ENCODE results near the gene SYNJ2.
"Not testable (repeated sequence)": the region's sequence is repeated elsewhere in the genome, so short reads cannot be mapped to it uniquely, and the experiment has no call there.

SYNJ2 gene

GRCh38 chr6:157962601-157963302, 18.9 kb upstream of the SYNJ2 start:
- TF ChIP-seq, protein P1, sequence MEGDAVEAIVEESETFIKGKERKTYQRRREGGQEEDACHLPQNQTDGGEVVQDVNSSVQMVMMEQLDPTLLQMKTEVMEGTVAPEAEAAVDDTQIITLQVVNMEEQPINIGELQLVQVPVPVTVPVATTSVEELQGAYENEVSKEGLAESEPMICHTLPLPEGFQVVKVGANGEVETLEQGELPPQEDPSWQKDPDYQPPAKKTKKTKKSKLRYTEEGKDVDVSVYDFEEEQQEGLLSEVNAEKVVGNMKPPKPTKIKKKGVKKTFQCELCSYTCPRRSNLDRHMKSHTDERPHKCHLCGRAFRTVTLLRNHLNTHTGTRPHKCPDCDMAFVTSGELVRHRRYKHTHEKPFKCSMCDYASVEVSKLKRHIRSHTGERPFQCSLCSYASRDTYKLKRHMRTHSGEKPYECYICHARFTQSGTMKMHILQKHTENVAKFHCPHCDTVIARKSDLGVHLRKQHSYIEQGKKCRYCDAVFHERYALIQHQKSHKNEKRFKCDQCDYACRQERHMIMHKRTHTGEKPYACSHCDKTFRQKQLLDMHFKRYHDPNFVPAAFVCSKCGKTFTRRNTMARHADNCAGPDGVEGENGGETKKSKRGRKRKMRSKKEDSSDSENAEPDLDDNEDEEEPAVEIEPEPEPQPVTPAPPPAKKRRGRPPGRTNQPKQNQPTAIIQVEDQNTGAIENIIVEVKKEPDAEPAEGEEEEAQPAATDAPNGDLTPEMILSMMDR (IDR thresholded peaks at IDR 0.05; ENCODE audit: insufficient read depth, low read length, poor library complexity, severe bottlenecking): no peak
- Histone ChIP-seq H3K4me3 (replicated peaks; ENCODE audit: low read depth, low read length) (no peak overlapping the region), H3K36me3 (ENCODE audit: control insufficient read depth, insufficient read depth, low read length) (no peaks in the 10 kb centered on the region), H3K27me3 (replicated peaks; ENCODE audit: control insufficient read depth, insufficient read depth, low read length) (no peaks in the 10 kb centered on the region)
- DNase-seq (ENCODE audit: extremely low read depth, insufficient read length): no peak

- H3K4me3 ChIP-seq (replicated peaks; ENCODE audit: low read depth, low read length): no peak overlapping the region
- TF ChIP-seq, protein P1 (IDR thresholded peaks at IDR 0.05; ENCODE audit: insufficient read depth, low read length, poor library complexity, severe bottlenecking): no peak
- DNase-seq (ENCODE audit: extremely low read depth, insufficient read length): no peak
These were observed 17.6 kb upstream of the SYNJ2 start for GRCh38 chr6:157964100-157964499.

DNA sequence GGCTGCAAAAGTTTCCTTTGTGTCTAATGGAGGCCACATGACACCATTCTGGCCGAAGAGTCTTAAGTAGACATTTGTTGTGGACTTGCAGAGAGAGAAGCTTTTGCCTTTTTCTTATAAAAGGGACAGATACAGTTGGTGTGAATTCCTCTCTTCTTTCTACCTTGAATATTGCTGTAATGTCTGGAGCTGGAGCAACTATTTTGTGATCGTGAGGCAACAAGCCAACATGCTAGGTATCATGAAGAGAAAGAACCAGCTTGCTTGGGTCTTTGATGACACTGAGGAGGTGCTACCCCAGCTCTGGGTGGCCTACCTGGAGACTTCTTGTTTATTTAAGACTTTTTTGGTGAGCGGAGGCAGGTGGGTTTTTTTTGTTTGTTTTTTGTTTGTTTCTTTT, 16.3 kb upstream of the SYNJ2 start:
- Histone ChIP-seq H3K36me3 (ENCODE audit: control insufficient read depth, insufficient read depth, low read length) (no peaks in the 10 kb centered on the region), H3K4me3 (replicated peaks; ENCODE audit: low read depth, low read length) (no peak overlapping the region), H3K27me3 (replicated peaks; ENCODE audit: control insufficient read depth, insufficient read depth, low read length) (no peaks in the 10 kb centered on the region)
- TF ChIP-seq, protein P1 (IDR thresholded peaks at IDR 0.05; ENCODE audit: insufficient read depth, low read length, poor library complexity, severe bottlenecking): no peak
- DNase-seq (ENCODE audit: extremely low read depth, insufficient read length): no peak

More at GRCh38 chr6:157964100-157964499, 17.6 kb upstream of the SYNJ2 start:
- Histone ChIP-seq H3K36me3 (ENCODE audit: control insufficient read depth, insufficient read depth, low read length) (no peaks in the 10 kb centered on the region), H3K27me3 (replicated peaks; ENCODE audit: control insufficient read depth, insufficient read depth, low read length) (no peaks in the 10 kb centered on the region)

DNA sequence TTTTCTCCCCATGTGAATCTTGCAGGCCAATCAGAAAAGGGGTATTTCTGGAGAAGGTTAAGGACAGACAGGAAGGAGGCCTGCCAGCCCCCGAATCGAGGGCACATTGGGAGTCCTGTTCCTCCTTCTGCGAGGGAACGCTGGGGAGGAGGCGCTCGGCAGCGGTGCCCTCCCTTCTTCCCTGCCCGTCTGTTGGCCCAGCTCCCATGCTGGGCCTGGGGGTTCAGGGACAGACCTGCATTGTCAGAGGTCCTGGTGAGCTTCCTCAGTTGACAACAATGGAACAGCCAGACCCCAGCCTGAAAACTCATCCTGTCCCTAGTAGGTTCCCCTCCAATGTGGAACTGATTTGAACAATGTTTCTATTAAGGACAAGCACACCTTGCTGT, 15.1 kb upstream of the SYNJ2 start:
- H3K4me3 ChIP-seq (replicated peaks; ENCODE audit: low read depth, low read length): no peak overlapping the region
- DNase-seq (ENCODE audit: extremely low read depth, insufficient read length): no peak
- H3K27me3 ChIP-seq (replicated peaks; ENCODE audit: control insufficient read depth, insufficient read depth, low read length): no peaks in the 10 kb centered on the region
- TF ChIP-seq, protein P1 (IDR thresholded peaks at IDR 0.05; ENCODE audit: insufficient read depth, low read length, poor library complexity, severe bottlenecking): no peak
- no peaks in the 10 kb centered on the region for H3K36me3 ChIP-seq (ENCODE audit: control insufficient read depth, insufficient read depth, low read length)

DNA sequence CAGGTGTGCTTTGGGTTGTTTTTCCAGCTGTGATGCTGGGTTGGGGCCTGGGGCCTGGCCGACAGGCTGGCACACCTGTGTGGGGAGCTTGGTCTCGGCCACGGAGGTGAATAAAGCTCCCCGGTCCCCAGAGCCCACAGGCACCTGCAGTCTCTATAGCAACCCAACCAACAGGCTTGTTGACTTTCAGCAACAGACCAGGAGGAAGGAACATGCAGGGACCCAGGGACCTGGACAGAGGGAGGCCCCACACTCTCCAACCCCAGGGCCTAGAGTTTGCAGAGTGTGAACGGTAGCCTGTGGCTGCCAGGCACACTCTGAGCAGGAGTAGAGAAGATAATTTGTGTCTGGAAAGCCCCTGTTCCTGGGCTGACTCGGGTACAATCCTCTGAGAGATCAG, 14.6 kb upstream of the SYNJ2 start:
- H3K27me3 ChIP-seq (replicated peaks; ENCODE audit: control insufficient read depth, insufficient read depth, low read length): no peaks in the 10 kb centered on the region
- TF ChIP-seq, protein P1 (IDR thresholded peaks at IDR 0.05; ENCODE audit: insufficient read depth, low read length, poor library complexity, severe bottlenecking): no peak
- no peak for DNase-seq (ENCODE audit: extremely low read depth, insufficient read length)
- no peaks in the 10 kb centered on the region for H3K36me3 ChIP-seq (ENCODE audit: control insufficient read depth, insufficient read depth, low read length)
- no peak overlapping the region for H3K4me3 ChIP-seq (replicated peaks; ENCODE audit: low read depth, low read length)

DNA sequence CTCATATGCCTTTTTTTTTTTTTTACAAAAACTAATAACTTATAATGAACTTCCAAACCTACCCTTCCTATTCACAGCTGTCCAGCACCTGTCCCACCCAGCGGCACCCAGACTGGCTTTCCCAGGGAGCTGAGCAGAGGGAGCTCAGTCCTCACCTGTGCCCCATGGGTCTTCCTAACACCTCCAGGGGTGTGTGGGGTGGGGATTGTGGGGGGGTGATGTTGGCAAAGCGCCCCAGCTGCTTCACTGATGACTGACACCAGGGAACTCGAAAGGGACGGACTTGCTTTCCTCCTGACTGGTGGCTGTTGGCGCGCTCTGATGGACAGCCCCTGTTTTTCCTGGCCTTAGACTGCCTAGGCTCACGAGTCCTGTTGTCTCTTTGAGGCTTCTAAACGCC, 14.2 kb upstream of the SYNJ2 start:
- DNase-seq (ENCODE audit: extremely low read depth, insufficient read length): no peak
- TF ChIP-seq, protein P1 (IDR thresholded peaks at IDR 0.05; ENCODE audit: insufficient read depth, low read length, poor library complexity, severe bottlenecking): no peak
- no peak overlapping the region for H3K4me3 ChIP-seq (replicated peaks; ENCODE audit: low read depth, low read length)
- no peaks in the 10 kb centered on the region for H3K36me3 ChIP-seq (ENCODE audit: control insufficient read depth, insufficient read depth, low read length)
- no peaks in the 10 kb centered on the region for H3K27me3 ChIP-seq (replicated peaks; ENCODE audit: control insufficient read depth, insufficient read depth, low read length)

DNA sequence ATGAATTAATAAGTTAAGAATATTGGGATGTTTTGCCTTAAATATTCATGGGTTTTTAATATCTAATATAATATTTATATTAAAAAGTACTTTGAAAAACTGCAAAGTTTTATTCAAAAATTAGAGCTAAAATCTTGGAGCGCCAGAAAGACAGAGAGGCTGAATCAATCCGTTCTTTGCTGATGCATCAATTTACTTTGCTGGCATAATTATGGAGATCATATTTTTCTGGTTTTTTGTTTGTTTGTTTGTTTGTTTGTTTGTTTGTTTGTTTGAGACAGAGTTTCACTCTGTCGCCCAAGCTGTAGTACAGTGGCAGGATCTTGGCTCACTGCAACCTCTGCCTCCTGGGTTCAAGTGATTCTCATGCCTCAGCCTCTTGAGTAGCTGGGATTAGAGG, 9.5 kb upstream of the SYNJ2 start:
- not testable (repeated sequence) for H3K4me3 ChIP-seq (replicated peaks; ENCODE audit: low read depth, low read length); DNase-seq (ENCODE audit: extremely low read depth, insufficient read length); H3K36me3 ChIP-seq (ENCODE audit: control insufficient read depth, insufficient read depth, low read length); H3K27me3 ChIP-seq (replicated peaks; ENCODE audit: control insufficient read depth, insufficient read depth, low read length)

Data from GM06990 (cell line).